HG02759 (cell line): ENCODE measurements around the gene TEX13C.
"Not testable (repeated sequence)": the region's sequence is repeated elsewhere in the genome, so short reads cannot be mapped to it uniquely, and the experiment has no call there.

Experiments used
- ATAC-seq: cut with Tn5 transposase; IDR thresholded peaks from one replicate; pipeline ENCODE4 v1.9.1; 2021; ENCODE audit warnings: mild to moderate bottlenecking, moderate library complexity; ENCODE audit not compliant: unreplicated experiment

TEX13C gene

GRCh38 chrX:125319646-125320521 is at the start of gene TEX13C:
TEX13C (plus strand) TSS chrX:125319871; CDS start chrX:125320120, 249 bp downstream.
- ATAC-seq = no peak

DNA sequence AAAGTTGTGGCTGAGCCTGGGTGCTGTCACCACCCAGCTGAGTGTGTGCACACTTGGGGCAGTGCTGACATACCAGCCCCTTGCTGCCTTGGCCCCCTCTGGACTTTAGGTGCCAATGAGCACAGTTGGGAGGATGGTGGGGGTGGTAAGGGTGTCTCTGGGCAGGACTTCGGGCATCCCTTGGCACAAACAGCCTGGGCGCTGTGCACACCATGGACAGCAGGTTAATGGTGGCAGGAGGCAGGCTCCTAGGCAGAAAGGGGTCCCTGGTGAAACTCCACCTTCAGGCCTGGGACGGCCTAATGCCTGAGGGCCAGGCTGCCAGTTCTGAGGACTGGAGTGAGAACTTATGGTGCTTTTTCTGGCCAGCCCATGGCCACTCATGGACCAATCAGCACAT is 32.4 kb upstream of the TEX13C start:
- ATAC-seq = no peak

GRCh38 chrX:125288343-125288742 is 31.3 kb upstream of the TEX13C start:
- ATAC-seq = no peak

GRCh38 chrX:125289209-125289608 is 30.5 kb upstream of the TEX13C start:
- no peak for ATAC-seq

DNA sequence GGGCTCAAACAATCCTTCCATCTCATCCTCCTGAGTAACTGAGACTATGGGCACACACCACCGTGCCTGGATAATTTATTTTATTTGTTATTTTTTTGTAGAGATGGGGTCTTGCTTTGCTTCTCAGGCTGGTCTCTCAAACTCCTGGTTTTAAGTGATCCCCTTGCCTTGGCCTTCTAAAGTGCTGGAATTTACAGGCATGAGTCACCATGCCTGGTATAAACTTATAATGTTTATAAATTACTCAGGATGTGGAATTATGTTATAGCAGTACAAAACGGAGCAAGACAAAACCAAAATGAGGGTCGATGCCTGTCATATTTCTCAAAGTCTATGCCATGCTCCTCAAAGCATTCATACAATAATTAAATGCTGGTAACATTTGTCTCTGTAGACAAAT is 29.8 kb upstream of the TEX13C start:
- ATAC-seq = no peak

DNA sequence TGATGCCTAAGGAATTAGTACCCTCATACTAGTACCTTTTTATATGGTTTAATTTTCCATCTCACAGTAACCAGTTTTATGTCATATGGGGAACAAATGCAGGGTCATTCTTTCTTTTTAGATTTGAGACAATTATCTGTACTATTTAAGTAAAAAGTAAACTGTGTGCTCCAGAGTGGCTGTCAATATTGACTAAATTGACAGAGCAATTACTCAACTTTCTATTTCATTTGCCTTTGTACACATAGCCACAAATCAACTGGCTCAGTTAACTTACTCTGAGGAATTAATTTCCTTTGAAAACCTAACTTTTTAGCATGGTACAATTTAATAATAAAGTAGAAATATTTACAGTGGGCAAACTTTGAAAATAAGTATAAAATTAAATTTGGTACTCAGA is 28.5 kb upstream of the TEX13C start:
- ATAC-seq = no peak

DNA sequence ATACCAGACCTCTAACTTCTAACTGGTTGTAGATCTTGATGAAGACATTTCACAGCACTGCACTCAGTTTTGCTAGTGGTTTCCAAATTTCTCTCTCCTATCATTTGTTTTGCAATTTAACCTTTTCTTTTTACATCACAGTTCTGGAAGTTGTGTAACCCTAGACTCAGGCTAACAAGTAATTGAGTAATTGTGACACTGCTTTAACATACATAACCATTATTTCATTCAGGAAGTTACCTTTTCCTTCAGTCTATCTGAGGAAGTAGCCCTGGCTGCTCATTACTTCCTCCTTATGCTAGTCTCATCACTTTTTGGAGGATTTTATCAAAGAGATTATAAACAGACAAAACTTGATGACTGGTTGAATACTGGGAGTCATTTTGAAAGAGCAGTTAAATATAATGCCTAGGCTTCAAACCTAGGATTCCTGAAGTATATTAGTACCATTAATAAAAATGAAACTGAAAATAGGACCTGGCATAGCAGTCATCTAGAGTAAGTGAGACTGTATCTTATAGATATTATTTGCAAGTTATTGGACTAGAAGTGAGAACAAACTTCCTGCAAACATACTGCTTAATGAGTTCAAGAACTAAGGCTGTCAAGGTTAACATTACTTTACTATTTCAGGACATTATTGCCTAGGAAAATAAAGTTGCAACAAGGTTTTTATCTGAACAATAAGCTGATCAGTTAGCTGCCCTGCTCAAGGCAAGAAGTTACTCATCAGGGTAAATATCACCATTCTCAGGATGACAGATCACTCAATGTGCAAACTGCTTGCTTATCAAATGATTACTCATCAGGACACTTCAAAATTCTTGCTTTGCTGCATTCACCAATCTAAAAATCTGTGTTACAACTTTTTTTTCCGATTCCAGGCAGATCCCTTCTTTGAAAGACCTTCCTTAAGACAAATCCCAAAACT is 25.6 kb upstream of the TEX13C start:
- peak; percentile 69 for ATAC-seq

GRCh38 chrX:125295337-125295736 is 24.3 kb upstream of the TEX13C start:
- peak; percentile 85 for ATAC-seq

DNA sequence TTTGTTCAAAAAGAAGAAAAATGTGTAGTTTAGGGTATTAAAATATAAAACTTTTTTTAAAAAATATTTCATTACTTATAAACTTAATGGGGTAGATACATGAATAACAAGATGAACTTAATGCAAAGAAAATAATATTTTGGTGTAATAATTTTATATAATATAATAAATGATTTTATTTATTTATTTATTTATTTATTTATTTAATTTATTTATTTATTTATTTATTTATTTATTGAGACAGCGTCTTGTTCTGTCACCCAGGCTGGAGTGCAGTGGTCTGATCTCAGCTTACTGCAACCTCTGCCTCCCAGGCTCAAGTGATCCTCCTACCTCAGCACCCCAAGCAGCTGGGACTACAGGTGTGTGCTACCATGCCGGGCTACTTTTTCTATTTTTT is 20.8 kb upstream of the TEX13C start:
- no peak for ATAC-seq

DNA sequence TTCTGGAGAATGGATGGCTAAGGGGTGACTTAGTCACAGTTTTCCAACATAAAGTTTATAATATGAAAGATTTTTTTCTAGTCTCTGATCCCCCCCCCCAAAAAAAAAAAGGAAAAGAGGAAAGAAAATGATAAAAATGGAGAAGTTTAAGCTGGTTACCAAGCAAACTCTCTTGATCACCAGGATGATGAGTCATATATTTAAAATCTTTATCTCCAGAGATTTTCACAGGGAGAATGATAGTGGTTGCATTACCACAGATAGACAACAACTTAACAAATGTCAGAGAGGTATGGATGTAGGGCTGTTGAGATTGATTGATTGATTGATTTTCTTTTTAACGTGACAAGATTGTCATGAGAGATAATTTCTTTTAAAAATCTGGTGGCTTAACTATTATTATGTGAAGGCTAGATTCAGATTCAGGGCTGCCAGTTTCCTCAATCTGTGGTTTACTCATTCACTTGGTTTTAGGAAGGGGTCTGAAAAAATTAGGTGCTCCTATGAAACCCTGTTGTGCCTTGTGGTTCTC is 13.3 kb upstream of the TEX13C start:
- no peak for ATAC-seq

GRCh38 chrX:125308653-125309052 is 11.0 kb upstream of the TEX13C start:
- ATAC-seq = no peak

GRCh38 chrX:125319166-125319565 is 505 bp upstream of the TEX13C start:
- ATAC-seq = not testable (repeated sequence)

GRCh38 chrX:125322431-125322830 is 2.8 kb downstream of the TEX13C start:
- no peak for ATAC-seq

DNA sequence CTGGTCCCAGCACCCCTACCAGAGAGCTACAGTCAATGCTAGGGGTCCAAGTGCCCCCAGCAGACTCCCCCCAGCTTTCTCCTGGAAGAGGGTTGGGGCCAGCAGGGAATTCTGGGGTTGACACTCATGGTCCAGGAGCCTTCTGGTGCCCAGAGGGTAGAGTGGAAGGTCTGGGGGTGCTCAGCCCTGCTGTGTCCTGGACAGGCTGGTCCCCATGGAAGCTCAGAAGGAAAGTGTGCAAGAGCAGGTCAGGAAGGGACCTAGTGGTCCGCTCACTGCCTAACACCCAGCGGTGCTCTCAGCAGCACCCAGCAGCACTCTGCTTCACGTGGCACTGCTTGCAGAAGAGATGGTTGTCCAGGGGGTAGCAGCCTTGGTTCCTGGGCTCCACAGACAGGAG is 6.9 kb downstream of the TEX13C start:
- no peak for ATAC-seq

GRCh38 chrX:125327891-125328290 is 8.2 kb downstream of the TEX13C start:
- no peak for ATAC-seq

DNA sequence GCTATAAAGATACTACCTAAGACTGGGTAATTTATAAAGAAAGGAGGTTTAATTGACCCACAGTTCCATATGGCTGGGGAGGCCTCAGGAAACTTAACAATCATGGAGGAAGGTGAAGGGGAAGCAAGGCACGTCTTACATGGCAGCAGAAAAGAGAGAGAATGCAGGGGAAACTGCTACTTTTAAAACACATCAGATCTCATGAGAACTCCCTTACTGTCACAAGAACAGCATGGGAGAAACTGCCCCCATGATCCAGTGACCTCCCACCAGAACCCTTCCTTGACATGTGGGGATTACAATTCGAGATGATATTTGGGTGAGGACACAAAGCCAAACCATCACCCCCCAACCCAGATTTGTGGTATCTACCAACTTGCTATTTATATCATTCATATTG is 13.9 kb downstream of the TEX13C start:
- ATAC-seq = no peak

DNA sequence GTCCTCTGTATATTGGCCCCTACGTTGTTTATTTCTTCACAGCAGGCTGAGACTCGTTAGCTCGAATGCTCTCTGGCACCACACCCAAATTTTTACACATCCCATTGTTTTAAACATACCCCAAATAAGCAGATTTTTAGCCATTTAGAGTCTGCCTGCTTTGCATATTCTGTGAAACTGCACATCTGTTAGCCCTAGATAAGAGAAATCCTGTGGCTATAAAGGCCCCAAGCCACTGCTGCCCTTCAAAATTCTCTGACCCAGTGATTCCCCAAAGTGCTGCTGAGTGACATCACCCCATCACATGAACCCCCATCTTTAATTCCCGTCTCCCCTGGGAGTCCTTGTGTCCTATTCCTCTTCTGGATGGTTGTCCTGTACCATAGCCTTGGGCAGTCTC is 20.8 kb downstream of the TEX13C start:
- ATAC-seq = no peak

GRCh38 chrX:125374169-125374568 is 54.5 kb downstream of the TEX13C start:
- ATAC-seq = no peak
